Breast epithelium (tissue), 3 donors: ENCODE results near the gene SLC35A3.

Experiments used
- CTCF ChIP-seq, 3 donors: fragments of 450-650 bp; IDR thresholded peaks; one replicate each; pipeline ENCODE4 v1.5.1; 2016 to 2017; ENCODE audit warnings: antibody characterized with exemption in 3 of 3, mild to moderate bottlenecking in 3 of 3, moderate library complexity in 3 of 3
- POLR2A ChIP-seq: fragments of 450-650 bp; IDR thresholded peaks from one replicate; pipeline ENCODE4 v1.6.1; 2016; ENCODE audit warnings: antibody characterized with exemption, mild to moderate bottlenecking, moderate library complexity
- POLR2AphosphoS5 ChIP-seq, 3 donors: sonication (generic); formaldehyde crosslinking; IDR thresholded peaks; one replicate each; pipeline ENCODE4 v1.6.1; 2017; ENCODE audit warnings: antibody characterized with exemption in 3 of 3

- TF ChIP-seq CTCF (IDR thresholded peaks at IDR 0.05), result no peak
- TF ChIP-seq POLR2A, result no peak
- no peak for TF ChIP-seq POLR2AphosphoS5 (IDR thresholded peaks at IDR 0.05)
Observed at GRCh38 chr1:99945174-99945573, 24.6 kb upstream of the SLC35A3 start.
